Body of pancreas (tissue), 4 donors: ENCODE results near the gene CSTPP1. TPM values are rescaled to one million over a fixed set of nuclear protein-coding genes. Genes with fewer than 3 reads are reported as not detected.

Source experiments
- ATAC-seq: fragments of 150-250 bp; one replicate; pipeline ENCODE4 v1.9.1; 2016
- DNase-seq, 4 donors: peaks; one replicate each; pipeline ENCODE4 v3.0.0-alpha.2; 2019
- H3K27ac ChIP-seq, 4 donors: fragments of 200-600 bp; sonication (generic); 1 replicate in 3 of 4; 2 replicates in 1 of 4; pipeline versions ENCODE4 v1.5.1 to v1.6.1; 2016 to 2019; ENCODE audit warnings: mild to moderate bottlenecking in 1 of 4, mixed read lengths in 1 of 4, moderate library complexity in 1 of 4
- H3K27me3 ChIP-seq, 2 donors: fragments of 200-600 bp; sonication (generic); one replicate each; pipeline ENCODE4 v1.6.0; 2016; ENCODE audit warnings: mild to moderate bottlenecking in 1 of 2
- H3K36me3 ChIP-seq, 2 donors: fragments of 200-600 bp; sonication (generic); replicated peaks in 1 of 2; 2 replicates each; pipeline ENCODE4 v1.5.1; 2016; ENCODE audit warnings: low read depth in 2 of 2; ENCODE audit not compliant: insufficient read depth in 1 of 2
- H3K4me1 ChIP-seq: fragments of 200-600 bp; sonication (generic); one replicate; pipeline ENCODE4 v1.6.0; 2016
- H3K4me3 ChIP-seq, 2 donors: fragments of 200-600 bp; sonication (generic); 1 replicate in 1 of 2; 2 replicates in 1 of 2; pipeline ENCODE4 v1.5.1; 2016 to 2019
- H3K9me3 ChIP-seq, 3 donors: fragments of 200-600 bp; sonication (generic); 1 replicate in 2 of 3; 2 replicates in 1 of 3; pipeline ENCODE4 v1.5.1; 2016
- CTCF ChIP-seq, 7 experiments: fragments of 450-650 bp in 4 of 7; fragments of 200-600 bp in 3 of 7; sonication (generic) in 3 of 7; IDR thresholded peaks; one replicate each; pipeline ENCODE4 v1.5.1; 2016 to 2019; ENCODE audit warnings: antibody characterized with exemption in 7 of 7
- POLR2A ChIP-seq, 3 donors: fragments of 450-650 bp; IDR thresholded peaks; one replicate each; pipeline ENCODE4 v1.6.1; 2016; ENCODE audit warnings: antibody characterized with exemption in 3 of 3, mild to moderate bottlenecking in 2 of 3
- WGBS, 2 donors: methylation state at CpG; one replicate each; pipeline ENCODE4 v1.1.5; 2017; 5-methylcytosine and 5-hydroxymethylcytosine counted together
- intact Hi-C: fragments of 100-400 bp; cut with DNase I; formaldehyde crosslinking; loops from one replicate; pipeline ENCODE4 v1.15.1; 2023
- total RNA-seq, 2 donors: library from RNA; depleted of rRNA; stranded (reverse); fragments of >200 nt; gene quantifications; one replicate each; pipeline ENCODE4 v1.1.0, GENCODE V29; 2016

CSTPP1 gene
- total RNA-seq, 2 donors from 2014 or later, result 11.2 to 13.2 TPM

- H3K27ac ChIP-seq, result no peak overlapping the region
- no peak overlapping the region for H3K4me3 ChIP-seq
- 41 to 58% methylated on average over 13 of the region's 13 CpGs for WGBS, 2 donors
- H3K4me1 ChIP-seq, result no peaks in the 10 kb centered on the region
- intact Hi-C loops, result no loop called here
- no peaks in the 10 kb centered on the region for H3K9me3 ChIP-seq
- no peaks in the 10 kb centered on the region for H3K36me3 ChIP-seq
- no peak for TF ChIP-seq CTCF (IDR thresholded peaks at IDR 0.05)
- no peak for TF ChIP-seq POLR2A (IDR thresholded peaks at IDR 0.05)
- no peaks in the 10 kb centered on the region for H3K27me3 ChIP-seq
- ATAC-seq (no peak), DNase-seq (no peak)
These were observed 29.9 kb upstream of the CSTPP1 start for GRCh38 chr11:46906609-46907041.

- H3K36me3 ChIP-seq, result no peaks in the 10 kb centered on the region
- DNase-seq, result no peak
- H3K4me1 ChIP-seq, result no peaks in the 10 kb centered on the region
- intact Hi-C loops, result no loop called here
- TF ChIP-seq POLR2A (IDR thresholded peaks at IDR 0.05), result no peak
- no peak for TF ChIP-seq CTCF (IDR thresholded peaks at IDR 0.05)
- H3K9me3 ChIP-seq, result no peaks in the 10 kb centered on the region
- H3K4me3 ChIP-seq, result no peak overlapping the region
- no peaks in the 10 kb centered on the region for H3K27me3 ChIP-seq
- no peak for ATAC-seq
- WGBS, 2 donors, result 90 to 96% methylated on average over 4 of the region's 4 CpGs
- no peak overlapping the region for H3K27ac ChIP-seq
These were observed 29.0 kb upstream of the CSTPP1 start for GRCh38 chr11:46907606-46908005.

DNA sequence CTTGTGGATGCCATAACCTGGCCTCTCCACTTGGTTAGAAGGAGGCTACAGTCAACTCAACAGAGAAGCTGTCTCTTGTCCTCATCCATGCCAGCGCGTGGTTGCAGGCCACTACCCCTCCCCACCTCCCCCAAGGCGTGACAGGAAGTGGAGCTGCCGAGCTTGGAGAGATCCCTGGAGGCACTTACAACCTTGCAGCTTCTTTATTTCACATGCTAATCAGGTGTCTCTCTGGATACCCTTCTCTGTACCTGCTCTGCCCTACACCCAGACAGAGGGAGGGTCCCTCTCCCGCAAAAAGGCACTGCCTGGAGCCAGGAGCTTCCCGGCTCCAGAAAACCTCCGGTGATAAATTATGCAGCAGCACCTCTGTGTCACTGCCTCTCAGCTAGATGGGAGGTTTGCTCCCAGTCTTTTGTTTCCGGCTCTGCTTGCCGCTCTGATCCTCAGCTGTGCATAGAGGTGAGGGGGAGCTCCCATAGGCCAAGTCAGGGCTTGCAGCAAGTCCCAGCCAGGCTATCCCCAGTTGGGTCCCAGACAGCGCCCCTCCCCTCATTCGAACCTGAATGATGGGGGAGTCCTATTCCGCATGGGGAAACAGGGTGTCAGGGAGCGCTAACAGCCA is 23.9 kb upstream of the CSTPP1 start:
- no peak for TF ChIP-seq CTCF (IDR thresholded peaks at IDR 0.05)
- TF ChIP-seq POLR2A (IDR thresholded peaks at IDR 0.05), result no peak
- ATAC-seq (no peak), DNase-seq (no peak)
- Histone ChIP-seq H3K4me1 (peaks cover 16% of the 10 kb centered on the region), H3K36me3 (no peaks in the 10 kb centered on the region), H3K27me3 (peaks cover 0 to 1% of the 10 kb centered on the region in 2 donors), H3K4me3 (no peak overlapping the region), H3K27ac (no peak overlapping the region), H3K9me3 (no peaks in the 10 kb centered on the region)
- intact Hi-C loops, result no loop called here
- 44 to 63% methylated on average over 12 to 13 of the region's 13 CpGs for WGBS, 2 donors

- peaks cover 0 to 3% of the 10 kb centered on the region in 2 donors for H3K27me3 ChIP-seq
- WGBS, 2 donors, result 69 to 85% methylated on average over 3 of the region's 3 CpGs
- TF ChIP-seq CTCF (IDR thresholded peaks at IDR 0.05), result no peak
- no peak for DNase-seq
- no peak overlapping the region for H3K4me3 ChIP-seq
- no peak overlapping the region for H3K27ac ChIP-seq
- ATAC-seq, result no peak
- H3K4me1 ChIP-seq, result peaks cover 20% of the 10 kb centered on the region
- H3K9me3 ChIP-seq, result no peaks in the 10 kb centered on the region
- intact Hi-C loops, result no loop called here
- H3K36me3 ChIP-seq, result no peaks in the 10 kb centered on the region
These were observed 23.1 kb upstream of the CSTPP1 start for GRCh38 chr11:46913484-46913883.

DNA sequence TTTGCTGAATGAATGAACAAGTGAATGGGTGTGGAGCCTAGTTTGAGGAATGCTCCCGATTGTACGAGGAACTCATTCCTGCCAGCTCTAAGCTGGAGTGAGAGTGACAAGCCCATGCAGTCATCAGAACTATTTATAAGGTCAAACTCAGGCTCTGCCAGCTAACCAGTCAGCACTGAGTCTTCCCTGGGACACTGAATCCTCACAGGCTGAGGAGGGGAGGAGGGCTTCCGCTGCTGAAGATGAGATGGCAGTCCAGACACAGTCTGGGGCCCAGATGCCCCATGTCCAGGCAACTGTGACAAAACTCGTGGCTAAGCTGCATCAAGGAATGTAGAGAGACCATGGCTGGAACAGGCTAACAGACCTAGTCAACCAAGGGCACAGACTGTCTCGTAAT is 22.2 kb upstream of the CSTPP1 start:
- Histone ChIP-seq H3K4me1 (peaks cover 28% of the 10 kb centered on the region), H3K4me3 (no peak overlapping the region), H3K27me3 (peaks cover 0 to 3% of the 10 kb centered on the region in 2 donors), H3K9me3 (no peaks in the 10 kb centered on the region), H3K36me3 (no peaks in the 10 kb centered on the region), H3K27ac (no peak overlapping the region)
- ATAC-seq (no peak), DNase-seq (no peak)
- WGBS, 2 donors, result 48 to 61% methylated on average over 4 to 5 of the region's 5 CpGs
- TF ChIP-seq POLR2A (IDR thresholded peaks at IDR 0.05) (no peak), CTCF (IDR thresholded peaks at IDR 0.05) (no peak)
- intact Hi-C loops, result no loop called here
